Natural killer cell (primary cell): ENCODE data around the gene OSBPL1A. TPM values are rescaled to one million over a fixed set of nuclear protein-coding genes. Genes with fewer than 3 reads are reported as not detected.

Source experiments
- ATAC-seq, 3 donors: fragments of 150-1000 bp in 2 of 3; fragments of 200-7000 bp in 1 of 3; cut with Tn5 transposase; 1 replicate in 1 of 3; 2 replicates in 2 of 3; pipeline ENCODE4 v1.10.0; 2021; ENCODE audit warnings: mild to moderate bottlenecking in 2 of 3, moderate library complexity in 2 of 3
- DNase-seq, 2 donors: peaks; one replicate each; pipeline versions ENCODE4 v3.0.0 to v3.0.0-alpha.2; 2013 to 2021; ENCODE audit warnings: mixed read lengths in 1 of 2
- H3K27ac ChIP-seq: one replicate; pipeline ENCODE4 v1.5.1; 2013; ENCODE audit warnings: mild to moderate bottlenecking, low read length
- H3K27me3 ChIP-seq: one replicate; pipeline ENCODE4 v1.6.1; 2013; ENCODE audit warnings: low read length; ENCODE audit not compliant: control insufficient read depth, insufficient read depth
- H3K36me3 ChIP-seq: one replicate; pipeline ENCODE4 v1.6.1; 2013; ENCODE audit warnings: low read length; ENCODE audit not compliant: control insufficient read depth, insufficient read depth
- H3K4me1 ChIP-seq: one replicate; pipeline ENCODE4 v1.6.1; 2013; ENCODE audit warnings: low read length; ENCODE audit not compliant: control insufficient read depth, insufficient read depth
- H3K4me3 ChIP-seq: one replicate; pipeline ENCODE4 v1.5.1; 2013; ENCODE audit warnings: low read length
- H3K9me3 ChIP-seq: one replicate; pipeline ENCODE4 v1.6.1; 2013; ENCODE audit warnings: low read length; ENCODE audit not compliant: control insufficient read depth, insufficient read depth
- H3K27ac Mint-ChIP-seq, 2 donors: one replicate each; pipeline ENCODE4 v1.8.0; 2022; ENCODE audit warnings: mild to moderate bottlenecking in 2 of 2, mixed read lengths in 2 of 2, moderate library complexity in 1 of 2
- H3K27me3 Mint-ChIP-seq, 2 donors: one replicate each; pipeline ENCODE4 v1.8.0; 2022; ENCODE audit warnings: low read depth in 2 of 2, mixed read lengths in 2 of 2
- H3K36me3 Mint-ChIP-seq: one replicate; pipeline ENCODE4 v1.8.0; 2022; ENCODE audit warnings: mixed read lengths
- H3K4me1 Mint-ChIP-seq, 2 donors: one replicate each; pipeline ENCODE4 v1.8.0; 2022; ENCODE audit warnings: mixed read lengths in 2 of 2
- H3K4me3 Mint-ChIP-seq: one replicate; pipeline ENCODE4 v1.8.0; 2022; ENCODE audit warnings: mild to moderate bottlenecking, moderate library complexity, mixed read lengths
- H3K9me3 Mint-ChIP-seq, 2 donors: one replicate each; pipeline ENCODE4 v1.8.0; 2022; ENCODE audit warnings: mixed read lengths in 2 of 2
- CTCF ChIP-seq: fragments of 200-600 bp; IDR thresholded peaks from one replicate; pipeline ENCODE4 v1.8.0; 2022; ENCODE audit warnings: antibody characterized with exemption
- WGBS: methylation state at CpG from one replicate; pipeline ENCODE4 v1.1.7; 2013; ENCODE audit warnings: missing lambda C conversion rate; ENCODE audit not compliant: insufficient coverage; 5-methylcytosine and 5-hydroxymethylcytosine counted together
- intact Hi-C: fragments of 100-400 bp; cut with micrococcal nuclease; formaldehyde crosslinking; loops from one replicate; pipeline ENCODE4 v1.14.2; 2022
- total RNA-seq, 4 donors: library from RNA; stranded (reverse); fragments of 120-200 nt in 1 of 4; gene quantifications; one replicate each; pipeline versions ENCODE4 v1.2.3 to v1.2.4, GENCODE V29; 2013 to 2022

The OSBPL1A gene
- total RNA-seq, 3 donors from 2014 or later (not counting 1 experiment from before 2014, with no cell fraction given) = 1.2 to 32.5 (median 1.5) TPM

GRCh38 chr18:24265502-24266064 is 132.0 kb downstream of the OSBPL1A start:
- no peaks in the 10 kb centered on the region for H3K36me3 Mint-ChIP-seq
- WGBS = 80% methylated on average over 4 of the region's 4 CpGs
- H3K27me3 Mint-ChIP-seq = peaks cover 18 to 32% of the 10 kb centered on the region in 2 donors
- Histone ChIP-seq H3K9me3 (no peaks in the 10 kb centered on the region), H3K4me1 (no peaks in the 10 kb centered on the region), H3K27me3 (peaks cover 2% of the 10 kb centered on the region), H3K27ac (no peak overlapping the region), H3K4me3 (no peak overlapping the region), H3K36me3 (no peaks in the 10 kb centered on the region)
- intact Hi-C loops = no loop called here
- DNase-seq (no peak), ATAC-seq (no peak)
- H3K27ac Mint-ChIP-seq = no peak overlapping the region
- no peak overlapping the region for H3K4me3 Mint-ChIP-seq
- peaks cover 0 to 3% of the 10 kb centered on the region in 2 donors for H3K9me3 Mint-ChIP-seq
- H3K4me1 Mint-ChIP-seq = no peaks in the 10 kb centered on the region
- TF ChIP-seq CTCF = no peak

- peaks cover 0 to 3% of the 10 kb centered on the region in 2 donors for H3K9me3 Mint-ChIP-seq
- H3K27me3 Mint-ChIP-seq = peaks cover 9 to 20% of the 10 kb centered on the region in 2 donors
- Histone ChIP-seq H3K4me3 (no peak overlapping the region), H3K27me3 (no peaks in the 10 kb centered on the region), H3K4me1 (no peaks in the 10 kb centered on the region), H3K27ac (no peak overlapping the region), H3K36me3 (no peaks in the 10 kb centered on the region), H3K9me3 (no peaks in the 10 kb centered on the region)
- no peak for TF ChIP-seq CTCF
- no peaks in the 10 kb centered on the region for H3K36me3 Mint-ChIP-seq
- H3K4me1 Mint-ChIP-seq = no peaks in the 10 kb centered on the region
- intact Hi-C loops = no loop called here
- no peak for ATAC-seq
- no peak for DNase-seq
- WGBS = 55% methylated on average over 1 of the region's 2 CpGs
- no peak overlapping the region for H3K4me3 Mint-ChIP-seq
- H3K27ac Mint-ChIP-seq = no peak overlapping the region
These were observed 134.6 kb downstream of the OSBPL1A start for GRCh38 chr18:24263050-24263449.

DNA sequence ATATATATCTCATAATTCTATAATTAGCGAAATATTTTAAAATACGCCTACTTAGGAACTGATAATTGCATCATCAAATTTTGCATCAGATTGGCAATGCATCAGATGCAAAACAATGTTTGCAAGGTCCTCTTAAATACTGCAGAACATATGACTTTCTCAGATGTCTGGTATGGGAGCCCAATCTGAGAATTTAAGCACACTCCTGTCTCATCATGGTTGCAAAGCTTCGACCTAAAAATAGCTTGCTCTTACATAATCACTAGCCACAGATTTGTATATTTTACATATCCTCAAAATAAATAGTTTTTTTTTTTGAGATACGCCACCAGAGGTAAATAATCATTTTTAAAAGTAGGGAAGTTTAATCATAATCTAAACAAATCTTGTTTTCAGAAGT is 135.5 kb downstream of the OSBPL1A start:
- Histone ChIP-seq H3K4me3 (no peak overlapping the region), H3K9me3 (no peaks in the 10 kb centered on the region), H3K4me1 (no peaks in the 10 kb centered on the region), H3K27me3 (no peaks in the 10 kb centered on the region), H3K27ac (no peak overlapping the region), H3K36me3 (no peaks in the 10 kb centered on the region)
- H3K27ac Mint-ChIP-seq = no peak overlapping the region
- no peaks in the 10 kb centered on the region for H3K4me1 Mint-ChIP-seq
- DNase-seq (no peak), ATAC-seq (no peak)
- peaks cover 11 to 24% of the 10 kb centered on the region in 2 donors for H3K27me3 Mint-ChIP-seq
- no peak overlapping the region for H3K4me3 Mint-ChIP-seq
- H3K9me3 Mint-ChIP-seq = peaks cover 0 to 3% of the 10 kb centered on the region in 2 donors
- intact Hi-C loops = no loop called here
- H3K36me3 Mint-ChIP-seq = no peaks in the 10 kb centered on the region
- TF ChIP-seq CTCF = no peak
- WGBS = 81% methylated on average over 3 of the region's 4 CpGs
